Cardiac fibroblast (primary cell): Measurements from ENCODE around the gene IAPP.
"Not testable (repeated sequence)": the region's sequence is repeated elsewhere in the genome, so short reads cannot be mapped to it uniquely, and the experiment has no call there.

Source experiments
- DNase-seq, 2 donors: peaks; one replicate each; pipeline versions ENCODE4 v3.0.0 to v3.0.0-alpha.2; 2010; ENCODE audit warnings: low read depth in 2 of 2
- H3K4me3 ChIP-seq, 2 donors: replicated peaks in 1 of 2; 1 replicate in 1 of 2; 2 replicates in 1 of 2; pipeline ENCODE4 v1.5.1; 2011; ENCODE audit warnings: low read depth in 2 of 2, low read length in 2 of 2, mild to moderate bottlenecking in 2 of 2, moderate library complexity in 1 of 2
- CTCF ChIP-seq: IDR thresholded peaks from one replicate; pipeline ENCODE4 v1.5.1; 2011; ENCODE audit warnings: low read depth, mild to moderate bottlenecking, low read length, inconsistent platforms

Gene IAPP

GRCh38 chr12:21346542-21347205 lies 26.0 kb upstream of the IAPP start:
- H3K4me3 ChIP-seq: no peak overlapping the region
- DNase-seq: no peak
- no peak for TF ChIP-seq CTCF

GRCh38 chr12:21350975-21351374 lies 21.7 kb upstream of the IAPP start:
- DNase-seq: no peak
- no peak overlapping the region for H3K4me3 ChIP-seq
- TF ChIP-seq CTCF: no peak

GRCh38 chr12:21353487-21353886 lies 19.2 kb upstream of the IAPP start:
- TF ChIP-seq CTCF: no peak
- H3K4me3 ChIP-seq: no peak overlapping the region
- DNase-seq: no peak

GRCh38 chr12:21353948-21354347 lies 18.8 kb upstream of the IAPP start:
- TF ChIP-seq CTCF: no peak
- DNase-seq: no peak
- H3K4me3 ChIP-seq: no peak overlapping the region

- H3K4me3 ChIP-seq: no peak overlapping the region
- no peak for DNase-seq
- no peak for TF ChIP-seq CTCF
These were observed 18.1 kb upstream of the IAPP start for GRCh38 chr12:21354641-21355040.

- not testable (repeated sequence) for DNase-seq, H3K4me3 ChIP-seq
These were observed 12.1 kb upstream of the IAPP start for GRCh38 chr12:21360632-21361031.

GRCh38 chr12:21369141-21369980 lies 3.3 kb upstream of the IAPP start:
- H3K4me3 ChIP-seq: no peak overlapping the region
- DNase-seq: peak in 1 of 2 donors; percentile 25
- TF ChIP-seq CTCF: no peak
